Measurements from ENCODE around the gene ZNF791.
A peak's percentile ranks its signal among the peaks of the same experiment; 100 is the strongest.

Gene ZNF791

GRCh38 chr19:12629215-12629614 is 18.5 kb downstream of the ZNF791 start:
- H3K27ac ChIP-seq (ENCODE audit: poor library complexity, severe bottlenecking), result no peak overlapping the region
- H3K4me3 ChIP-seq (ENCODE audit: severe bottlenecking), result no peak overlapping the region
- no peak for DNase-seq (ENCODE audit: low spot score)
- ATAC-seq (ENCODE audit: low read depth), result no peak
- no peaks in the 10 kb centered on the region for H3K27me3 ChIP-seq (ENCODE audit: insufficient read depth, poor library complexity, severe bottlenecking)
- no peak for TF ChIP-seq CTCF (IDR thresholded peaks at IDR 0.05; ENCODE audit: poor library complexity, severe bottlenecking)
- H3K36me3 ChIP-seq (ENCODE audit: low read depth), result peaks cover 66% of the 10 kb centered on the region
- H3K9me3 ChIP-seq (ENCODE audit: severe bottlenecking), result peaks cover 17% of the 10 kb centered on the region
- H3K4me1 ChIP-seq (ENCODE audit: insufficient read depth, poor library complexity, severe bottlenecking), result no peaks in the 10 kb centered on the region

GRCh38 chr19:12636631-12637030 is 25.9 kb downstream of the ZNF791 start:
- ATAC-seq (ENCODE audit: low read depth) (no peak), DNase-seq (ENCODE audit: low spot score) (no peak)
- H3K4me1 ChIP-seq (ENCODE audit: insufficient read depth, poor library complexity, severe bottlenecking), result no peaks in the 10 kb centered on the region
- peaks cover under 1% of the 10 kb centered on the region; the same call in 1 of the 2 replicates for H3K36me3 ChIP-seq (ENCODE audit: low read depth)
- no peaks in the 10 kb centered on the region for H3K27me3 ChIP-seq (ENCODE audit: insufficient read depth, poor library complexity, severe bottlenecking)
- no peak overlapping the region for H3K27ac ChIP-seq (ENCODE audit: poor library complexity, severe bottlenecking)
- no peak for TF ChIP-seq CTCF (IDR thresholded peaks at IDR 0.05; ENCODE audit: poor library complexity, severe bottlenecking)
- no peaks in the 10 kb centered on the region for H3K9me3 ChIP-seq (ENCODE audit: severe bottlenecking)
- H3K4me3 ChIP-seq (ENCODE audit: severe bottlenecking), result no peak overlapping the region

- DNase-seq (ENCODE audit: low spot score) (no peak), ATAC-seq (ENCODE audit: low read depth) (no peak)
- Histone ChIP-seq H3K4me3 (ENCODE audit: severe bottlenecking) (no peak overlapping the region), H3K27me3 (ENCODE audit: insufficient read depth, poor library complexity, severe bottlenecking) (no peaks in the 10 kb centered on the region), H3K36me3 (ENCODE audit: low read depth) (no peaks in the 10 kb centered on the region), H3K9me3 (ENCODE audit: severe bottlenecking) (no peaks in the 10 kb centered on the region), H3K4me1 (ENCODE audit: insufficient read depth, poor library complexity, severe bottlenecking) (no peaks in the 10 kb centered on the region), H3K27ac (ENCODE audit: poor library complexity, severe bottlenecking) (no peak overlapping the region)
- TF ChIP-seq CTCF (IDR thresholded peaks at IDR 0.05; ENCODE audit: poor library complexity, severe bottlenecking), result no peak
Observed at GRCh38 chr19:12638611-12639182, 28.0 kb downstream of the ZNF791 start.

GRCh38 chr19:12639901-12640613 is 29.3 kb downstream of the ZNF791 start:
- ATAC-seq (ENCODE audit: low read depth), result peak; percentile 80
- TF ChIP-seq CTCF (IDR thresholded peaks at IDR 0.05; ENCODE audit: poor library complexity, severe bottlenecking), result peak; percentile 83
- H3K9me3 ChIP-seq (ENCODE audit: severe bottlenecking), result no peaks in the 10 kb centered on the region
- no peaks in the 10 kb centered on the region for H3K36me3 ChIP-seq (ENCODE audit: low read depth)
- no peaks in the 10 kb centered on the region for H3K4me1 ChIP-seq (ENCODE audit: insufficient read depth, poor library complexity, severe bottlenecking)
- H3K27ac ChIP-seq (ENCODE audit: poor library complexity, severe bottlenecking), result no peak overlapping the region
- H3K4me3 ChIP-seq (ENCODE audit: severe bottlenecking), result no peak overlapping the region
- no peak for DNase-seq (ENCODE audit: low spot score)
- no peaks in the 10 kb centered on the region for H3K27me3 ChIP-seq (ENCODE audit: insufficient read depth, poor library complexity, severe bottlenecking)

- no peak for TF ChIP-seq CTCF (IDR thresholded peaks at IDR 0.05; ENCODE audit: poor library complexity, severe bottlenecking)
- DNase-seq (ENCODE audit: low spot score), result no peak
- no peak overlapping the region for H3K27ac ChIP-seq (ENCODE audit: poor library complexity, severe bottlenecking)
- H3K27me3 ChIP-seq (ENCODE audit: insufficient read depth, poor library complexity, severe bottlenecking), result no peaks in the 10 kb centered on the region
- H3K4me1 ChIP-seq (ENCODE audit: insufficient read depth, poor library complexity, severe bottlenecking), result no peaks in the 10 kb centered on the region
- no peak for ATAC-seq (ENCODE audit: low read depth)
- H3K9me3 ChIP-seq (ENCODE audit: severe bottlenecking), result no peaks in the 10 kb centered on the region
- no peaks in the 10 kb centered on the region for H3K36me3 ChIP-seq (ENCODE audit: low read depth)
- no peak overlapping the region for H3K4me3 ChIP-seq (ENCODE audit: severe bottlenecking)
Observed at GRCh38 chr19:12641456-12641855, 30.7 kb downstream of the ZNF791 start.

Data from RWPE2 (cell line).